ENCODE results near the gene EMID1.
"Not testable (repeated sequence)": the region's sequence is repeated elsewhere in the genome, so short reads cannot be mapped to it uniquely, and the experiment has no call there.

EMID1 gene

GRCh38 chr22:29224121-29224858 is 18.6 kb downstream of the EMID1 start:
- no peak for DNase-seq (ENCODE audit: low spot score in 2 of 2)
- no peak overlapping the region for H3K27ac Mint-ChIP-seq
- H3K4me3 Mint-ChIP-seq: no peak overlapping the region
- H3K4me1 Mint-ChIP-seq: no peaks in the 10 kb centered on the region
- no peaks in the 10 kb centered on the region for H3K9me3 Mint-ChIP-seq
- H3K36me3 Mint-ChIP-seq: no peaks in the 10 kb centered on the region
- ATAC-seq (ENCODE audit: low read depth): no peak
- H3K27me3 Mint-ChIP-seq: peaks cover 15% of the 10 kb centered on the region

- no peaks in the 10 kb centered on the region for H3K9me3 Mint-ChIP-seq
- H3K4me3 Mint-ChIP-seq: no peak overlapping the region
- no peak overlapping the region for H3K27ac Mint-ChIP-seq
- peaks cover 13% of the 10 kb centered on the region for H3K27me3 Mint-ChIP-seq
- no peaks in the 10 kb centered on the region for H3K36me3 Mint-ChIP-seq
- H3K4me1 Mint-ChIP-seq: no peaks in the 10 kb centered on the region
- ATAC-seq (ENCODE audit: low read depth) (no peak), DNase-seq (ENCODE audit: low spot score in 2 of 2) (no peak)
These were observed 19.2 kb downstream of the EMID1 start for GRCh38 chr22:29224859-29225410.

DNA sequence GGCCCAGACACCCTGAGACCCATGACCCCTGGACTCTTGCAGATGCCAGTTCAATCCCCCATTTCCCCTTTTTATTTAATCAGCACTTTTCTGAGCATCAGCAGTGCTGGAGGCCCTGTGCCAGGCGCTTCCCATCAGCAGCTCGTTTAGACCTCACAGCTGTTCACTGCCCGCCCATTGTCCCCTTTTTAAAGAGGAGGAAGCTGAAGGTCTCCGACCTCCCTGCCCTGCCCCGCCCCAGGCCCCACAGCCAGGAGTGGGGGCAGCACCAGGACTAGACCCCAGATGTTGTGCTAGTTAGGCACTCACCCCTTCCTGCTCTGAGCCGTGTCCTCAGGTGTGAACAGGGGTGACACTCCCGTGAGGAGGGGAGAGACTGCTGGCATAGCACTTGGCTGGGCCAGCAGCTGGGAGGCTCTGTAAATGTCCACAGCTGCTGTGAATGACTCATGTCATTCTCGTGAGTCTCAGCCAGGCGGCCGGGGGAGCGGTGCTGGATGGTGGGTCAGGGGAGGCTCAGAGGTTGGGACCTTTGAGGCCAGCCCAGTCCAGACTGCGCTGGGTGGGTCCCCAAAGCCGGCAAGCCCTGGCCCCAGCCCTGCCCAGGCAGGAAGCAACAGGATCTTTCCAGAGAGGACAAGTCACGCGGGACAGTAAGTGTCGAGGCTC is 19.9 kb downstream of the EMID1 start:
- Mint-ChIP-seq H3K36me3 (no peaks in the 10 kb centered on the region), H3K9me3 (no peaks in the 10 kb centered on the region), H3K27me3 (peaks cover 12% of the 10 kb centered on the region), H3K4me1 (no peaks in the 10 kb centered on the region), H3K4me3 (no peak overlapping the region), H3K27ac (no peak overlapping the region)
- ATAC-seq (ENCODE audit: low read depth) (no peak), DNase-seq (ENCODE audit: low spot score in 2 of 2) (no peak)

DNA sequence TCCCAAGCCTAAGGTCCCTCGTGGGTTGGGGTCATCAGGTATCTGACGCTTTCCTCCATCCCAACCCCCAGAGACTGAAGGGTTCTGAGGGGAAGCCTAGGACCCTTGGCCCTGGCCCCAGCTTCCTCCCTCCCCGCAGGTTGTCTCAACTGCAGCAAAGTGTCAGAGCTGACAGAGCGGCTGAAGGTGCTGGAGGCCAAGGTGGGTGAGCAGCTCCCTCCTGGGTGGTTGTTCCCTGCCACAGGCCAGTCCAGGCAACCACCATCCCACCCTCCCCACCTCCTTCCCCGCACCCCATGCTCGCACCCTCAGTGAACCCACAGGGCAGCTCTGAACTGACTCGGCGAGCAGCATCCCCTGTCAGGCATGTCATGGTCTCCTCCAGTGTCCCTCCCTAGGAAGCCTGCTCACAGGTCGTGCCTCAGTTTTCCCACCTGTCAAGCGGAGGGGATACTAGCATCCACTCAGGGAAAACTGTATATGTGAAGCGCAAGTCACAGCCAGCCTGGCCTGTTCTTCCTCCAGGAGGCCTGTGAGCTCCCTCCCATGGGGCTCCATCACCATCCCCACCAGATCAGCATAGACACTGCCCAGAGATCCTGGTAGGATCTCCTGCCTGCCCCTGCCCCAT is 20.8 kb downstream of the EMID1 start:
- H3K27ac Mint-ChIP-seq: no peak overlapping the region
- ATAC-seq (ENCODE audit: low read depth) (no peak), DNase-seq (ENCODE audit: low spot score in 2 of 2) (no peak)
- H3K4me3 Mint-ChIP-seq: no peak overlapping the region
- H3K4me1 Mint-ChIP-seq: no peaks in the 10 kb centered on the region
- H3K27me3 Mint-ChIP-seq: peaks cover 9% of the 10 kb centered on the region
- no peaks in the 10 kb centered on the region for H3K36me3 Mint-ChIP-seq
- no peaks in the 10 kb centered on the region for H3K9me3 Mint-ChIP-seq

- H3K9me3 Mint-ChIP-seq: peaks cover 3% of the 10 kb centered on the region
- no peak for DNase-seq (ENCODE audit: low spot score in 2 of 2)
- ATAC-seq (ENCODE audit: low read depth): no peak
- H3K27ac Mint-ChIP-seq: no peak overlapping the region
- no peak overlapping the region for H3K4me3 Mint-ChIP-seq
- peaks cover 3% of the 10 kb centered on the region for H3K36me3 Mint-ChIP-seq
- H3K27me3 Mint-ChIP-seq: peaks cover 12% of the 10 kb centered on the region
- H3K4me1 Mint-ChIP-seq: no peaks in the 10 kb centered on the region
These were observed 25.5 kb downstream of the EMID1 start for GRCh38 chr22:29230972-29231875.

DNA sequence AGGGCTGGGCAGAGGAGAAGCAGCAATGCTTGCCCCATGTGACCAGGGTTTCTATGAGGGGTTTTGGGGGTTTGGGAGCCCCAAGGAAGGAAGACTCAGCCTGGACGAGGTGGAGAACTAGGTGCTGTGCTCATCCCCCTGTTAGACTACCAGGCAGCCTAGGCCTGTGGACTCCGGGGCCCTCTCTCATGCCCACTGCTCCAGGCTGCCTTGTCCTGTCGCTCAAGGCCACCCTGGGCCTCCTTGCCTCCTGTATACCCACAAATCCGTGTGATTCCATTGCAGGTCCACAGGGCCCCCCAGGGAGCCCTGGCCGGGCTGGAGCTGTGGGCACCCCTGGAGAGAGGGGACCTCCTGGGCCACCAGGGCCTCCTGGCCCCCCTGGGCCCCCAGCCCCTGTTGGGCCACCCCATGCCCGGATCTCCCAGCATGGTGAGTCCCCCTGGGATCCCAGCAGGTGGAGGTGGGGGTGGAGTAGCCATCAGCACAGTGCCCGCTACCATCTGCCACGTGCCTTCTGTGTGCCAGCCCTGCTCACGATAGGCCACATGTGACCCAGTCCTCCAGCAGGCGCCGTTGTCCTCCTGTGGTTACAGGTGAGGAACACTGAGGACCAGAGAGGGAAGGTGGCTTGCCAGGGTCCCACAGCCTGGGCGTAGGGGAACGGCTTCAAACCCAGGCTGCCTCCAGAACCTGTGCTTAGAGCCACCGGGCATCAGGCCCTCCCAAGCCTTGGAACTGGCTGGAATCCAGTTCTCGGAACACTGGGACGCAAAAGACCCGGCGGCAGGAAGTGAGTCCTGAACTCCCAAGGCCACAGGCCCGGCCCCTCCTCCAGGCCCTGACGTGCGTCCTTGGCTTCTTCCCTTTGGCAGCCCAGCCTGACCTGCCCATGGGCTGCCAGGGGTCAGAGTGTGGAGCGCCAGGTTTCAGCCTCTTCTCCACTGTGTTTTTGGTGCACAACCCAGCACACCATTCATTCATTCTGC is 26.6 kb downstream of the EMID1 start:
- ATAC-seq (ENCODE audit: low read depth) (no peak), DNase-seq (ENCODE audit: low spot score in 2 of 2) (no peak)
- peaks cover 3% of the 10 kb centered on the region for H3K36me3 Mint-ChIP-seq
- H3K4me3 Mint-ChIP-seq: no peak overlapping the region
- H3K4me1 Mint-ChIP-seq: no peaks in the 10 kb centered on the region
- peaks cover 5% of the 10 kb centered on the region for H3K27me3 Mint-ChIP-seq
- peaks cover 3% of the 10 kb centered on the region for H3K9me3 Mint-ChIP-seq
- H3K27ac Mint-ChIP-seq: no peak overlapping the region

DNA sequence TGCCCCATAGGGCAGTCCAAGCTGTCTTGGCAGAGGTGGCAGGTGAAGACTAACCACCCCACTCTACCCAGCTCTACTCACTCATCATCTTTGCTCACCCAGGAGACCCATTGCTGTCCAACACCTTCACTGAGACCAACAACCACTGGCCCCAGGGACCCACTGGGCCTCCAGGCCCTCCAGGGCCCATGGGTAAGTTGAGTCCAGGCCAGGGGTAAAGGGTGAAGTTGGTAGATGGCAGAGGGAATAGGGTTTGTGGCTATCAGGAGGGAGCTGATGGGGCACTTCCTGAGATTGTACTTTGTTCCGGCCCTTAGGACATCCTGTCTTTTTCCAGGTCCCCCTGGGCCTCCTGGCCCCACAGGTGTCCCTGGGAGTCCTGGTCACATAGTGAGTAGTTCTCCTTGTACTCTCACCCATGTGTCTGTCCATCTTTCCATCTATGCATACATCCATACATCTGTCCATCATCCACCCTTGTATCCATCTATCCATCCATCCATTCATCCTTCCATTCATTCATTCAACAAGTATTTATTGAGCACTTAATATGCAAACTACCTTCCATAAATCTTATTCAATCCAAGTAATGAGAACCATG is 27.7 kb downstream of the EMID1 start:
- Mint-ChIP-seq H3K9me3 (peaks cover 3% of the 10 kb centered on the region), H3K4me1 (no peaks in the 10 kb centered on the region), H3K27ac (no peak overlapping the region), H3K27me3 (peaks cover 4% of the 10 kb centered on the region), H3K36me3 (peaks cover 3% of the 10 kb centered on the region), H3K4me3 (no peak overlapping the region)
- ATAC-seq (ENCODE audit: low read depth): no peak
- DNase-seq (ENCODE audit: low spot score in 2 of 2): no peak

DNA sequence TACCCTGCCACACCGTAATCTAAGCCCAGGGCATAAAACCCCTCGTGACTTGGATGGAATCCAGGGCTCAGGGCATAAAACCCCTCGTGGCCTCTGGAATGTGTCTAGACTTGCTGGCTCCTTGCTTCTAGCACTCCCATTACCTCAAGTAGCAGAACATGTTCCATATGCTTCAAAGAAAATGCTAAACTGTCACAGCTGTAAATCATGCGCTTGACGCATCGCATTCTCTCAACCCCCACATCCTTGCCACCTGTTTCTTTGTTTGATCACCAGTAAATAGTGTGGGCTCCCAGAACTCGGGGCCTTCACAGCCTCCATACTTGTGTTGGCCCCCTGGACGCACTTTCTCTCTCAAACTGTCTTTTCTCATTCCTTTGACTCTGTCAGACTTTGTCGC is 34.8 kb downstream of the EMID1 start:
- H3K4me3 Mint-ChIP-seq; ATAC-seq (ENCODE audit: low read depth); DNase-seq (ENCODE audit: low spot score in 2 of 2); H3K4me1 Mint-ChIP-seq; H3K9me3 Mint-ChIP-seq; H3K36me3 Mint-ChIP-seq; H3K27me3 Mint-ChIP-seq; H3K27ac Mint-ChIP-seq: not testable (repeated sequence)

DNA sequence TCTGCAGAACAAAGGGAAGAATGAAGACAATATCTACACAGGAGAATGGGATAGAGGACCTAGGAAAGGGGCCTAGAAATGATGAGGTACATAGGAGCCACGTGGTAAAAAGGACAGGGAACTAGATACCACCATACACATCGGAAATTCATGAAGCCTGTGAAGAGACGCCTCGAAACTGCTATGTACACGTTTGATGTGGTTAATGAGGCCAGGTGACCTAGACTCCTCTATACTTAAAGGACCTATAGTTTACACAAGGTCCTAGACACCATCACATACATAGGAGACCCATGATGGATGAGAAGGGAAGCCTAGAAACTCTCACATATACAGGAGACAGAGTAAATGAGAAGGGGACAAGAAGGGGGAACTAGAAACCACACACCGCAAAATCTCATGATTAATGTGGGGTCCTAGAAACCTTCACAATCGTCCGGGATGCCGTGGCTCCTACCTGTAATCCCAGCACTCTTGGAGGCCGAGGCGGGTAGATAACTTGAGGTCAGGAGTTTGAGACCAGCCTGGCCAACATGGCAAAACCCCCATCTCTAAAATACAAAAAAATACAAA is 38.3 kb downstream of the EMID1 start:
- peaks cover 5% of the 10 kb centered on the region for H3K36me3 Mint-ChIP-seq
- peaks cover 6% of the 10 kb centered on the region for H3K9me3 Mint-ChIP-seq
- no peak for DNase-seq (ENCODE audit: low spot score in 2 of 2)
- peaks cover 2% of the 10 kb centered on the region for H3K4me1 Mint-ChIP-seq
- ATAC-seq (ENCODE audit: low read depth): no peak
- peaks cover 9% of the 10 kb centered on the region for H3K27me3 Mint-ChIP-seq
- no peak overlapping the region for H3K27ac Mint-ChIP-seq
- no peak overlapping the region for H3K4me3 Mint-ChIP-seq

DNA sequence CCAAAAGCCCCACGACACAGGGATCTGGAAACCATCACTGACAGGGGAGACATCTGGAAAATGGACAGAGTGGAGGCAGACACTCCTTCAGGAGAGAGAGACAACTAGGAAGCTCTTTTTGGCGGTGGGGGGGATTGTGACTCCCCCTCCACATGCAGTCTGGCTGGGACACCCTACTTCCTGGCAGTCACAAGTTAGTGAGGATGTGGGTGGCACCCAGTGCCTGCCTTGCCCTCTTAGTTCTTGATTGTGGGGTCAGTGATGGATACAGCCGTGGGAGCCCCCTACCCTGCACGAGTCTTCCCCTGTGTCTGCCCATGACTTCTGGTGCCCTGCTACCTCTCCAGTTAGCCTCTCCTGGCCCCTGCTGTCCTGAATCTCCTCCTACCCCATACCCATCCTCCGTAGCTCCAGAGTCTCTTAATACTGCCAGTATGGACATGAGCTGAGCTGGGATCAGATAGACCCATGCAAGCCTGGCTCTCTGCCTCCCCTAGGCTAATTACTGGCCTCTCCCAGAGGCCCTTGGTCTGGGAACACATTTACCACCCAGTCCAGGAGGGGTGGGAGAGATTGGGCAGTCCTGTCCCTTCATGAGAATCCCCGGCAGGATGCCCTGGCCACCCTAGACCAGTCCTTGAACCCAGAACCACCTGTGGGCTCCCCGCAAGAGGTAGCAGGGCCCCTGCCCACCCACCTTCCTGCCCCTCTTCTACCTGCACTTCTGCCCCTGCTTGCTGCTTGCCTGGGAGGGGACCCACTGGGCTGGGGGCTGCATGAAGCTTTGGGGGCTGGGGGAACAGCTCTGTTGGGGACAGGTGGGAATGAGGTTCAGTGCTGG is 39.3 kb downstream of the EMID1 start:
- DNase-seq (ENCODE audit: low spot score in 2 of 2) (no peak), ATAC-seq (ENCODE audit: low read depth) (no peak)
- peaks cover 2% of the 10 kb centered on the region for H3K36me3 Mint-ChIP-seq
- no peak overlapping the region for H3K4me3 Mint-ChIP-seq
- H3K27ac Mint-ChIP-seq: no peak overlapping the region
- peaks cover 9% of the 10 kb centered on the region for H3K27me3 Mint-ChIP-seq
- peaks cover 2% of the 10 kb centered on the region for H3K4me1 Mint-ChIP-seq
- H3K9me3 Mint-ChIP-seq: peaks cover 3% of the 10 kb centered on the region

GRCh38 chr22:29245626-29246385 is 40.1 kb downstream of the EMID1 start:
- ATAC-seq (ENCODE audit: low read depth): peak; percentile 82
- Mint-ChIP-seq H3K36me3 (peaks cover 2% of the 10 kb centered on the region), H3K27me3 (peaks cover 9% of the 10 kb centered on the region), H3K9me3 (peaks cover 3% of the 10 kb centered on the region), H3K27ac (no peak overlapping the region), H3K4me3 (no peak overlapping the region), H3K4me1 (peaks cover 2% of the 10 kb centered on the region)
- DNase-seq (ENCODE audit: low spot score in 2 of 2): peak; percentile 67 to 72

Data from memory B cell (primary cell).